Endothelial cell of umbilical vein (primary cell): ENCODE measurements around the gene NAA11. TPM values are rescaled to one million over a fixed set of nuclear protein-coding genes. Genes with fewer than 3 reads are reported as not detected.

Experiments
- BruUV-seq: library from RNA; stranded (reverse); fragments of 400-500 nt; replicated peaks from 2 replicates; lab custom pipeline; 2021; lab: Mats Ljungman, UMichigan
- CTCF ChIA-PET: fragments of 300-600, 350-600 bp; sonication (Branson Sonifier 250); formaldehyde crosslinking; loops from one replicate; lab custom pipeline; 2021; ENCODE audit warnings: antibody characterized with exemption, inconsistent platforms; lab: Charles Lee
- POLR2A ChIA-PET: fragments of 300-600, 350-600 bp; sonication (Branson Sonifier 250); formaldehyde crosslinking; loops from one replicate; lab custom pipeline; 2021; ENCODE audit warnings: antibody characterized with exemption, inconsistent platforms; lab: Charles Lee
- DNase-seq: peaks from one replicate; pipeline ENCODE4 v3.0.0-alpha.2; 2011; ENCODE audit warnings: low read depth, low spot score
- FAIRE-seq: peaks from 2 replicates; lab custom pipeline; 2011; peaks lifted over from hg19 to GRCh38; lab: Jason Lieb, UNC
- H2AFZ ChIP-seq: 2 replicates; pipeline ENCODE4 v1.6.0; 2012; ENCODE audit warnings: low read depth, low read length, control low read depth, inconsistent platforms
- H3K27ac ChIP-seq: 2 replicates; pipeline ENCODE4 v1.5.1; 2011; ENCODE audit warnings: low read depth, mild to moderate bottlenecking, control low read depth, low read length, moderate library complexity; ENCODE audit not compliant: insufficient read depth
- H3K27me3 ChIP-seq, 2 experiments: 2 replicates each; pipeline versions ENCODE4 v1.6.0 to v1.6.1; 2011; ENCODE audit warnings: low read length in 2 of 2, mixed read lengths in 1 of 2; ENCODE audit not compliant: control insufficient read depth in 2 of 2, insufficient read depth in 2 of 2
- H3K36me3 ChIP-seq, 2 experiments: 2 replicates in 1 of 2; 3 replicates in 1 of 2; pipeline ENCODE4 v1.5.1; 2011; ENCODE audit warnings: low read length in 2 of 2, mild to moderate bottlenecking in 1 of 2, moderate library complexity in 1 of 2; ENCODE audit not compliant: control insufficient read depth in 2 of 2, insufficient read depth in 2 of 2; ENCODE audit errors: extremely low read depth in 1 of 2
- H3K4me1 ChIP-seq: 3 replicates; pipeline ENCODE4 v1.5.1; 2011; ENCODE audit warnings: mild to moderate bottlenecking, low read length; ENCODE audit not compliant: control insufficient read depth, insufficient read depth; ENCODE audit errors: extremely low read depth
- H3K4me2 ChIP-seq: 2 replicates; pipeline ENCODE4 v1.6.1; 2011; ENCODE audit warnings: low read length, control low read depth, mixed read lengths; ENCODE audit not compliant: insufficient read depth
- H3K4me3 ChIP-seq, 3 experiments: fragments of 200-600 bp in 1 of 3; sonication (generic), shearing (Covaris generic) in 1 of 3; replicated peaks in 1 of 3; 2 replicates each; pipeline ENCODE4 v1.5.1; 2011 to 2016; ENCODE audit warnings: control low read depth in 3 of 3, low read length in 3 of 3, mild to moderate bottlenecking in 2 of 3, inconsistent platforms in 1 of 3, low read depth in 1 of 3, moderate library complexity in 1 of 3; ENCODE audit not compliant: insufficient read depth in 1 of 3
- H3K79me2 ChIP-seq: 2 replicates; pipeline ENCODE4 v1.6.0; 2012; ENCODE audit warnings: low read length, inconsistent platforms; ENCODE audit not compliant: control insufficient read depth, insufficient read depth
- H3K9ac ChIP-seq: replicated peaks from 2 replicates; pipeline ENCODE3; 2011; ENCODE audit warnings: low read length, control low read depth; ENCODE audit not compliant: insufficient read depth; ENCODE audit errors: extremely low read depth
- H3K9me1 ChIP-seq: replicated peaks from 3 replicates; pipeline ENCODE4 v1.6.0; 2011; ENCODE audit warnings: mild to moderate bottlenecking, low read length; ENCODE audit not compliant: control insufficient read depth, insufficient read depth; ENCODE audit errors: extremely low read depth
- H3K9me3 ChIP-seq: replicated peaks from 2 replicates; pipeline ENCODE4 v1.5.1; 2012; ENCODE audit warnings: low read length, inconsistent platforms; ENCODE audit not compliant: control insufficient read depth, insufficient read depth
- H4K20me1 ChIP-seq: replicated peaks from 2 replicates; pipeline ENCODE3; 2011; ENCODE audit warnings: mild to moderate bottlenecking, low read length; ENCODE audit not compliant: control insufficient read depth, insufficient read depth; ENCODE audit errors: extremely low read depth
- CTCF ChIP-seq, 2 donors: IDR thresholded peaks; 1 replicate in 1 of 2; 2 replicates in 1 of 2; pipeline ENCODE4 v1.5.1; 2011; ENCODE audit warnings: low read length in 2 of 2, mild to moderate bottlenecking in 2 of 2, moderate library complexity in 2 of 2, control low read depth in 1 of 2, inconsistent platforms in 1 of 2, low read depth in 1 of 2; ENCODE audit not compliant: insufficient read depth in 1 of 2; ENCODE audit errors: extremely low read depth in 1 of 2
- EZH2 ChIP-seq: IDR thresholded peaks from 2 replicates; pipeline ENCODE4 v1.6.1; 2012; ENCODE audit warnings: borderline replicate concordance, low read depth, mild to moderate bottlenecking, moderate library complexity, low read length, inconsistent platforms; ENCODE audit not compliant: severe bottlenecking
- FOS ChIP-seq: IDR thresholded peaks from 2 replicates; pipeline ENCODE4 v1.6.1; 2011; ENCODE audit warnings: mild to moderate bottlenecking, low read length, moderate library complexity, borderline replicate concordance; ENCODE audit not compliant: insufficient read depth
- GATA2 ChIP-seq: IDR thresholded peaks from 2 replicates; pipeline ENCODE4 v1.7.0; 2011; ENCODE audit warnings: low read depth, mild to moderate bottlenecking, moderate library complexity, mixed read lengths, low read length; ENCODE audit not compliant: insufficient read length, insufficient read depth
- JUN ChIP-seq: IDR thresholded peaks from 2 replicates; pipeline ENCODE4 v1.6.1; 2011; ENCODE audit warnings: borderline replicate concordance, low read depth; ENCODE audit not compliant: insufficient read length, insufficient read depth
- MYC ChIP-seq: IDR thresholded peaks from one replicate; pipeline ENCODE4 v1.6.1; 2011; ENCODE audit warnings: mild to moderate bottlenecking, low read depth, low read length
- POLR2A ChIP-seq: IDR thresholded peaks from 2 replicates; pipeline ENCODE4 v1.6.1; 2012; ENCODE audit warnings: low read depth, mild to moderate bottlenecking, control low read depth, low read length
- POLR2AphosphoS5 ChIP-seq: IDR thresholded peaks from 2 replicates; pipeline ENCODE4 v1.6.1; 2012; ENCODE audit warnings: low read depth, mild to moderate bottlenecking, control low read depth, low read length, moderate library complexity; ENCODE audit not compliant: insufficient read depth
- dilution Hi-C: fragments of 300-500 bp; cut with MboI; formaldehyde crosslinking; loops from one replicate; pipeline ENCODE4 v1.15.0; 2019; ENCODE audit warnings: low sequenced_read_pairs; ENCODE audit not compliant: extremely low pct_ligation_motif_present
- intact Hi-C: fragments of 100-400 bp; cut with micrococcal nuclease; formaldehyde crosslinking; loops from one replicate; pipeline ENCODE4 v1.10.0; 2022
- polyA plus RNA-seq, 4 experiments: library from polyadenylated mRNA; depleted of rRNA in 3 of 4; stranded (reverse) in 3 of 4; unstranded in 1 of 4; fragments of >200 nt; gene quantifications; 2 replicates each; pipeline versions ENCODE4 v1.2.1 to v1.2.3, GENCODE V29; 2011 to 2012; ENCODE audit warnings: missing spikeins in 1 of 4
- total RNA-seq: library from RNA; stranded (reverse); gene quantifications from 2 replicates; pipeline ENCODE4 v1.2.3, GENCODE V29; 2021
- TF ChIP-seq, protein P1 (sequence below): IDR thresholded peaks from 2 replicates; pipeline ENCODE4 v1.6.1; 2011; ENCODE audit not compliant: insufficient read depth, insufficient read length

Gene NAA11
- total and polyA plus RNA-seq, 2 donors (not counting 3 experiments of a cell fraction or from before 2014, with no cell fraction given) = not detected

DNA sequence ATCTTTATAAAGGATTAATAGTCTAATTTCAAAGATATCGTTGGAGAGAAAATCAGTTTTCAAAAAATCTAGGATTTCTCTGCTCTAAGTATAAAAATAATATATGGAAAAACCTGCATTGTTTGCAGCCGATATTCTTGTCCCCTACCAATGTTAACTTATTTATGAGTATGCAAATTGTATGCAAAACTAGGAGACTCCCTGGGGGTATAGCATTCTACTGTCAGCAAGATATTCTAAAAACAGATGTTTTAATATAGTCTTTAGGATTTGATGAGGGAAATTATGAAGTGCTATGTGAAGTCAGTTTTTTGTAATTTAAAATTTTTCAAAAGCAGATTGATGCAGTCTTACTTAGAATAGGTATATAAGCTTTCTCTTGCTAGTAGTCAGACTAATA is 41.2 kb upstream of the NAA11 start:
- no peak overlapping the region for H3K9ac ChIP-seq
- intact Hi-C loops = no loop called here
- POLR2A ChIA-PET = no interaction called here
- H3K4me1 ChIP-seq = no peaks in the 10 kb centered on the region
- H3K79me2 ChIP-seq = no peaks in the 10 kb centered on the region
- FAIRE-seq (no peak), DNase-seq (no peak)
- H3K27ac ChIP-seq = no peak overlapping the region
- no peak overlapping the region for H3K4me3 ChIP-seq
- no peak overlapping the region for H3K4me2 ChIP-seq
- H3K36me3 ChIP-seq = no peaks in the 10 kb centered on the region
- dilution Hi-C loops = no loop called here
- BruUV-seq = no TSS peak
- H4K20me1 ChIP-seq = no peaks in the 10 kb centered on the region
- H3K27me3 ChIP-seq = no peaks in the 10 kb centered on the region
- no peak overlapping the region for H2AFZ ChIP-seq
- H3K9me3 ChIP-seq = no peaks in the 10 kb centered on the region
- CTCF ChIA-PET = no interaction called here
- no peaks in the 10 kb centered on the region for H3K9me1 ChIP-seq
- TF ChIP-seq MYC = no peak
- no peak for TF ChIP-seq POLR2A
- no peak for TF ChIP-seq JUN

GRCh38 chr4:79366422-79366821 is 40.6 kb upstream of the NAA11 start:
- no peaks in the 10 kb centered on the region for H3K9me3 ChIP-seq
- no peaks in the 10 kb centered on the region for H3K27me3 ChIP-seq
- CTCF ChIA-PET = no interaction called here
- intact Hi-C loops = no loop called here
- no peaks in the 10 kb centered on the region for H3K36me3 ChIP-seq
- no peak overlapping the region for H3K9ac ChIP-seq
- DNase-seq = no peak
- H3K27ac ChIP-seq = no peak overlapping the region
- H3K4me3 ChIP-seq = no peak overlapping the region
- no peak for FAIRE-seq
- H3K4me2 ChIP-seq = no peak overlapping the region
- H3K9me1 ChIP-seq = no peaks in the 10 kb centered on the region
- no TSS peak for BruUV-seq
- no peak overlapping the region for H2AFZ ChIP-seq
- POLR2A ChIA-PET = no interaction called here
- TF ChIP-seq POLR2A = no peak
- TF ChIP-seq EZH2 = no peak
- TF ChIP-seq POLR2AphosphoS5 = no peak
- no peak for TF ChIP-seq JUN
- no peak for TF ChIP-seq CTCF (IDR thresholded peaks at IDR 0.05; ENCODE audit: extremely low read depth in 1 of 2, insufficient read depth in 1 of 2, low read depth in 1 of 2, low read length in 2 of 2)
- no peak for TF ChIP-seq GATA2
- no peak for TF ChIP-seq FOS
- TF ChIP-seq, protein P1, sequence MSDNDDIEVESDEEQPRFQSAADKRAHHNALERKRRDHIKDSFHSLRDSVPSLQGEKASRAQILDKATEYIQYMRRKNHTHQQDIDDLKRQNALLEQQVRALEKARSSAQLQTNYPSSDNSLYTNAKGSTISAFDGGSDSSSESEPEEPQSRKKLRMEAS = no peak
- no peak for TF ChIP-seq MYC
- H3K79me2 ChIP-seq = no peaks in the 10 kb centered on the region
- dilution Hi-C loops = no loop called here
- no peaks in the 10 kb centered on the region for H4K20me1 ChIP-seq
- no peaks in the 10 kb centered on the region for H3K4me1 ChIP-seq
